ENCODE measurements around the gene PPP4R3B.
"Not testable (repeated sequence)": the region's sequence is repeated elsewhere in the genome, so short reads cannot be mapped to it uniquely, and the experiment has no call there.

Gene PPP4R3B

GRCh38 chr2:55585451-55586080, 31.9 kb downstream of the PPP4R3B start:
- TF ChIP-seq CTCF (IDR thresholded peaks at IDR 0.05; ENCODE audit: borderline replicate concordance, extremely low read depth, low read length, poor library complexity, severe bottlenecking) (no peak), EZH2 (IDR thresholded peaks at IDR 0.05; ENCODE audit: borderline replicate concordance, low read depth, low read length, severe bottlenecking) (no peak)
- peaks cover 56% of the 10 kb centered on the region for H3K36me3 ChIP-seq (ENCODE audit: insufficient read depth, low read length)
- no peak for DNase-seq
- no peak overlapping the region for H3K9ac ChIP-seq (ENCODE audit: low read depth, low read length)
- ATAC-seq (ENCODE audit: insufficient read depth, low read depth), result no peak
- no peak overlapping the region for H2AFZ ChIP-seq (ENCODE audit: low read depth, low read length)
- no peaks in the 10 kb centered on the region for H3K4me1 ChIP-seq (ENCODE audit: insufficient read depth, low read length)
- no peaks in the 10 kb centered on the region for H4K20me1 ChIP-seq (ENCODE audit: insufficient read depth, low read length)
- peaks cover 6% of the 10 kb centered on the region; the same call in 1 of the 2 replicates for H3K79me2 ChIP-seq (ENCODE audit: insufficient read depth, low read length)
- H3K9me3 ChIP-seq (ENCODE audit: insufficient read depth, low read length, severe bottlenecking), result no peaks in the 10 kb centered on the region
- no peak overlapping the region for H3K4me3 ChIP-seq (ENCODE audit: low read depth in 1 of 2, low read length in 2 of 2)
- no peak overlapping the region for H3K27ac ChIP-seq (ENCODE audit: low read length)
- H3K4me2 ChIP-seq (ENCODE audit: insufficient read depth, low read length), result no peak overlapping the region
- no peaks in the 10 kb centered on the region for H3K27me3 ChIP-seq (ENCODE audit: insufficient read depth, low read length, poor library complexity)

GRCh38 chr2:55581874-55582547, 35.4 kb downstream of the PPP4R3B start:
- no peak overlapping the region for H3K9ac ChIP-seq (ENCODE audit: low read depth, low read length)
- ATAC-seq (ENCODE audit: insufficient read depth, low read depth), result no peak

GRCh38 chr2:55581435-55581834, 36.0 kb downstream of the PPP4R3B start:
- Histone ChIP-seq H3K4me3 (ENCODE audit: low read depth in 1 of 2, low read length in 2 of 2) (no peak overlapping the region), H3K79me2 (ENCODE audit: insufficient read depth, low read length) (peaks cover 4% of the 10 kb centered on the region; the same call in 1 of the 2 replicates)
- TF ChIP-seq EZH2 (IDR thresholded peaks at IDR 0.05; ENCODE audit: borderline replicate concordance, low read depth, low read length, severe bottlenecking) (no peak), CTCF (IDR thresholded peaks at IDR 0.05; ENCODE audit: borderline replicate concordance, extremely low read depth, low read length, poor library complexity, severe bottlenecking) (peak; percentile 32)

More at GRCh38 chr2:55581874-55582547, 35.4 kb downstream of the PPP4R3B start:
- H3K36me3 ChIP-seq (ENCODE audit: insufficient read depth, low read length), result peaks cover 58% of the 10 kb centered on the region
- no peaks in the 10 kb centered on the region for H4K20me1 ChIP-seq (ENCODE audit: insufficient read depth, low read length)
- no peak for TF ChIP-seq EZH2 (IDR thresholded peaks at IDR 0.05; ENCODE audit: borderline replicate concordance, low read depth, low read length, severe bottlenecking)
- TF ChIP-seq CTCF (IDR thresholded peaks at IDR 0.05; ENCODE audit: borderline replicate concordance, extremely low read depth, low read length, poor library complexity, severe bottlenecking), result no peak
- H3K9me3 ChIP-seq (ENCODE audit: insufficient read depth, low read length, severe bottlenecking), result no peaks in the 10 kb centered on the region
- no peak overlapping the region for H2AFZ ChIP-seq (ENCODE audit: low read depth, low read length)
- no peak overlapping the region for H3K4me2 ChIP-seq (ENCODE audit: insufficient read depth, low read length)
- DNase-seq, result no peak
- H3K4me1 ChIP-seq (ENCODE audit: insufficient read depth, low read length), result no peaks in the 10 kb centered on the region
- peaks cover 4% of the 10 kb centered on the region; the same call in 1 of the 2 replicates for H3K79me2 ChIP-seq (ENCODE audit: insufficient read depth, low read length)
- H3K4me3 ChIP-seq (ENCODE audit: low read depth in 1 of 2, low read length in 2 of 2), result no peak overlapping the region
- H3K27ac ChIP-seq (ENCODE audit: low read length), result no peak overlapping the region
- no peaks in the 10 kb centered on the region for H3K27me3 ChIP-seq (ENCODE audit: insufficient read depth, low read length, poor library complexity)

GRCh38 chr2:55569002-55569401, 48.4 kb downstream of the PPP4R3B start:
- peaks cover 18% of the 10 kb centered on the region for H3K4me1 ChIP-seq (ENCODE audit: insufficient read depth, low read length)
- not testable (repeated sequence) for H3K4me3 ChIP-seq (ENCODE audit: low read depth in 1 of 2, low read length in 2 of 2); H3K79me2 ChIP-seq (ENCODE audit: insufficient read depth, low read length); H3K4me2 ChIP-seq (ENCODE audit: insufficient read depth, low read length); H3K27ac ChIP-seq (ENCODE audit: low read length); DNase-seq; H2AFZ ChIP-seq (ENCODE audit: low read depth, low read length); ATAC-seq (ENCODE audit: insufficient read depth, low read depth); H3K9me3 ChIP-seq (ENCODE audit: insufficient read depth, low read length, severe bottlenecking); H4K20me1 ChIP-seq (ENCODE audit: insufficient read depth, low read length); H3K27me3 ChIP-seq (ENCODE audit: insufficient read depth, low read length, poor library complexity); H3K9ac ChIP-seq (ENCODE audit: low read depth, low read length)
- H3K36me3 ChIP-seq (ENCODE audit: insufficient read depth, low read length), result peaks cover 62% of the 10 kb centered on the region

More at GRCh38 chr2:55581435-55581834, 36.0 kb downstream of the PPP4R3B start:
- no peak overlapping the region for H2AFZ ChIP-seq (ENCODE audit: low read depth, low read length)
- no peak overlapping the region for H3K9ac ChIP-seq (ENCODE audit: low read depth, low read length)
- peaks cover 57% of the 10 kb centered on the region for H3K36me3 ChIP-seq (ENCODE audit: insufficient read depth, low read length)
- H3K9me3 ChIP-seq (ENCODE audit: insufficient read depth, low read length, severe bottlenecking), result no peaks in the 10 kb centered on the region
- no peaks in the 10 kb centered on the region for H3K27me3 ChIP-seq (ENCODE audit: insufficient read depth, low read length, poor library complexity)
- ATAC-seq (ENCODE audit: insufficient read depth, low read depth) (no peak), DNase-seq (no peak)
- no peak overlapping the region for H3K27ac ChIP-seq (ENCODE audit: low read length)
- no peak overlapping the region for H3K4me2 ChIP-seq (ENCODE audit: insufficient read depth, low read length)
- no peaks in the 10 kb centered on the region for H4K20me1 ChIP-seq (ENCODE audit: insufficient read depth, low read length)
- no peaks in the 10 kb centered on the region for H3K4me1 ChIP-seq (ENCODE audit: insufficient read depth, low read length)
